GM12878 (cell line): ENCODE results near the gene EEF1E1. TPM values are rescaled to one million over a fixed set of nuclear protein-coding genes. Genes with fewer than 3 reads are reported as not detected.

ENCODE experiments used
- ATAC-seq: fragments of 200-7000 bp; cut with Tn5 transposase; 3 replicates; pipeline ENCODE4 v1.9.1; 2020; ENCODE audit warnings: mild to moderate bottlenecking, moderate library complexity
- BruUV-seq: library from RNA; stranded (reverse); fragments of 400-500 nt; replicated peaks from 2 replicates; lab custom pipeline; 2021; lab: Mats Ljungman, UMichigan
- CTCF ChIA-PET: fragments of 300-600 bp; sonication (Branson Sonifier 250); formaldehyde crosslinking; extraction: SDS; loops from one replicate; lab custom pipeline; 2021; ENCODE audit warnings: inconsistent platforms; lab: Yijun Ruan, JAX
- POLR2A ChIA-PET: fragments of 350-600 bp; formaldehyde crosslinking; extraction: SDS; loops from one replicate; lab custom pipeline; 2021; ENCODE audit warnings: inconsistent platforms; lab: Charles Lee
- RAD21 ChIA-PET: fragments of 300-600 bp; sonication (Branson Sonifier 250); formaldehyde crosslinking; loops from one replicate; lab custom pipeline; 2023; ENCODE audit warnings: antibody characterized with exemption; ENCODE audit not compliant: unreplicated experiment; lab: Charles Lee
- SMC1A ChIA-PET: fragments of 300-600 bp; sonication (Branson Sonifier 250); formaldehyde crosslinking; loops from one replicate; lab custom pipeline; 2023; ENCODE audit not compliant: unreplicated experiment, uncharacterized antibody; lab: Charles Lee
- DNase-seq: peaks from one replicate; pipeline ENCODE4 v3.0.0-alpha.2; 2011; ENCODE audit warnings: low read depth, low spot score
- FAIRE-seq: peaks from 3 replicates; lab custom pipeline; 2011; peaks lifted over from hg19 to GRCh38; lab: Jason Lieb, UNC
- H2AFZ ChIP-seq: 2 replicates; pipeline ENCODE4 v1.6.0; 2011; ENCODE audit warnings: low read depth, low read length, control low read depth; ENCODE audit not compliant: control insufficient read depth
- H3K27ac ChIP-seq: 2 replicates; pipeline ENCODE4 v1.5.1; 2011; ENCODE audit warnings: control low read depth; ENCODE audit not compliant: control insufficient read depth, insufficient read depth
- H3K27me3 ChIP-seq, 2 experiments: replicated peaks in 1 of 2; 2 replicates each; pipeline versions ENCODE4 v1.6.0 to v1.6.1; 2011; ENCODE audit warnings: low read length in 1 of 2; ENCODE audit not compliant: control insufficient read depth in 2 of 2, insufficient read depth in 2 of 2
- H3K36me3 ChIP-seq, 2 experiments: 2 replicates each; pipeline ENCODE4 v1.5.1; 2011; ENCODE audit warnings: low read length in 1 of 2; ENCODE audit not compliant: control insufficient read depth in 2 of 2, insufficient read depth in 2 of 2
- H3K4me1 ChIP-seq: 2 replicates; pipeline ENCODE4 v1.6.1; 2011; ENCODE audit warnings: mild to moderate bottlenecking, low read length, moderate library complexity, mixed read lengths; ENCODE audit not compliant: control insufficient read depth, insufficient read depth
- H3K4me2 ChIP-seq: 2 replicates; pipeline ENCODE4 v1.6.0; 2011; ENCODE audit warnings: control low read depth; ENCODE audit not compliant: control insufficient read depth, insufficient read depth
- H3K4me3 ChIP-seq: fragments of 200-600 bp; sonication (generic); 2 replicates; pipeline ENCODE4 v1.5.1; 2016
- H3K79me2 ChIP-seq: 2 replicates; pipeline ENCODE4 v1.6.0; 2011; ENCODE audit warnings: low read length; ENCODE audit not compliant: control insufficient read depth, insufficient read depth
- H3K9ac ChIP-seq: 2 replicates; pipeline ENCODE4 v1.8.0; 2011; ENCODE audit warnings: low read length, control low read depth, mixed read lengths; ENCODE audit not compliant: control insufficient read depth, insufficient read depth
- H3K9me3 ChIP-seq: replicated peaks from 3 replicates; pipeline ENCODE4 v1.5.1; 2011; ENCODE audit warnings: mild to moderate bottlenecking, low read length; ENCODE audit not compliant: control insufficient read depth, insufficient read depth
- H4K20me1 ChIP-seq: 2 replicates; pipeline ENCODE4 v1.6.0; 2011; ENCODE audit not compliant: control insufficient read depth, insufficient read depth
- NBN ChIP-seq: fragments of 450-650 bp; IDR thresholded peaks from 2 replicates; pipeline ENCODE4 v1.6.1; 2016
- NRF1 ChIP-seq: conservative IDR thresholded peaks from 2 replicates; pipeline ENCODE4 v1.6.1; 2011; ENCODE audit warnings: mild to moderate bottlenecking, low read depth, low read length, improper control_type of control experiment
- SMC3 ChIP-seq: IDR thresholded peaks from 2 replicates; pipeline ENCODE4 v1.6.1; 2011; ENCODE audit warnings: low read length, improper control_type of control experiment, borderline replicate concordance
- WGBS: methylation state at CpG from one replicate; pipeline ENCODE4 v1.1.6; 2016; ENCODE audit warnings: low lambda C conversion rate; ENCODE audit not compliant: insufficient replicate concordance, insufficient coverage; ENCODE audit errors: missing lambda C conversion rate; 5-methylcytosine and 5-hydroxymethylcytosine counted together
- in situ Hi-C: fragments of 300-500 bp; cut with MboI; formaldehyde crosslinking; loops from 9 replicates; pipeline ENCODE4 v1.14.3; 2018; ENCODE audit warnings: mixed read lengths
- intact Hi-C: fragments of 100-400 bp; cut with micrococcal nuclease; formaldehyde crosslinking; loops from one replicate; pipeline ENCODE4 v1.14.2; 2022; ENCODE audit not compliant: unreplicated experiment
- polyA plus RNA-seq, 11 experiments: library from polyadenylated mRNA; depleted of rRNA in 4 of 11; unstranded in 6 of 11; stranded (reverse) in 5 of 11; fragments of >200 nt; fragmentation: Nextera tagmentation in 4 of 11; fragmentation: Illumina TruSeq in 1 of 11; extraction: Ambion mirVana in 4 of 11; extraction: Trizol in 1 of 11; gene quantifications; 1 replicate in 1 of 11; 2 replicates in 10 of 11; pipeline versions ENCODE4 v1.2.1 to v1.2.3, GENCODE V29; 2011 to 2016; ENCODE audit warnings: inconsistent platforms in 2 of 11, missing spikeins in 2 of 11, low read depth in 1 of 11
- total RNA-seq, 4 experiments: library from RNA; depleted of rRNA in 3 of 4; stranded (reverse); fragments of >200 nt in 3 of 4; fragmentation: Illumina TruSeq in 1 of 4; extraction: Trizol in 1 of 4; gene quantifications; 2 replicates each; pipeline versions ENCODE4 v1.2.1 to v1.2.3, GENCODE V29; 2013 to 2021
- TF ChIP-seq, protein P1 (sequence below): fragments of 450-650 bp; IDR thresholded peaks from 2 replicates; pipeline ENCODE4 v1.6.1; 2016; ENCODE audit warnings: mild to moderate bottlenecking
- TF ChIP-seq, protein P2 (sequence below): fragments of 450-650 bp; IDR thresholded peaks from 2 replicates; pipeline ENCODE4 v1.6.1; 2017; ENCODE audit warnings: mild to moderate bottlenecking, moderate library complexity

Gene EEF1E1
- total and polyA plus RNA-seq, 10 of the 15 experiments (the other 5 are each of a cell fraction or from before 2014, with no cell fraction given), result 55.3 to 668 (median 121) TPM

DNA sequence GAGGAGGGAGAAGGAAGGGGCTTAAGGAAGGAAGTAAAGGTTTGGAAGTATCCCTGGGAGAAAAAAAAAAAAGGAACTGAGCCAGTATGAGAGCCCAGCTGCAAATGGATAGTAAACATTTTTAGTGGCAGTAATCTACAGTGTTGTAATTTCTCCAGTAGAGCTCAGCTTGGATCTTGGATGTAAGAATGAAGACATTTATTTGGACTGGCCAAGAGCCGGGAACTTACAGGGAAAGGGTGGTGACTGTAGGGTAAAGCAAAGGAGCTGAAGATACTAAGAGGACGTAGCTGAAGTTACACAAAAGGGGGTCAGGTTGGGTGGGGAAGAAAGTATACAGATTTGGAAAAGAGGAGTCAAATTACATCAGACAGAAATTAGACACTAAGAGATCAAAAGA lies 13.5 kb downstream of the EEF1E1 start:
- no peak overlapping the region for H3K4me2 ChIP-seq
- BruUV-seq, result no TSS peak
- no peak overlapping the region for H3K4me3 ChIP-seq
- no peaks in the 10 kb centered on the region for H3K4me1 ChIP-seq
- WGBS, result 90% methylated on average over 2 of the region's 2 CpGs
- POLR2A ChIA-PET, result no interaction called here
- H2AFZ ChIP-seq, result no peak overlapping the region
- CTCF ChIA-PET, result no interaction called here
- no peak for FAIRE-seq
- intact Hi-C loops, result no loop called here
- SMC1A ChIA-PET, result interaction anchor here (0.7 kb wide), 1 partner anchor 30 kb away, joined by 3 read pairs; no protein-coding TSS in a partner anchor
- TF ChIP-seq NBN, result no peak
- TF ChIP-seq, protein P1, sequence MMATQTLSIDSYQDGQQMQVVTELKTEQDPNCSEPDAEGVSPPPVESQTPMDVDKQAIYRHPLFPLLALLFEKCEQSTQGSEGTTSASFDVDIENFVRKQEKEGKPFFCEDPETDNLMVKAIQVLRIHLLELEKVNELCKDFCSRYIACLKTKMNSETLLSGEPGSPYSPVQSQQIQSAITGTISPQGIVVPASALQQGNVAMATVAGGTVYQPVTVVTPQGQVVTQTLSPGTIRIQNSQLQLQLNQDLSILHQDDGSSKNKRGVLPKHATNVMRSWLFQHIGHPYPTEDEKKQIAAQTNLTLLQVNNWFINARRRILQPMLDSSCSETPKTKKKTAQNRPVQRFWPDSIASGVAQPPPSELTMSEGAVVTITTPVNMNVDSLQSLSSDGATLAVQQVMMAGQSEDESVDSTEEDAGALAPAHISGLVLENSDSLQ, result no peak
- TF ChIP-seq, protein P2, sequence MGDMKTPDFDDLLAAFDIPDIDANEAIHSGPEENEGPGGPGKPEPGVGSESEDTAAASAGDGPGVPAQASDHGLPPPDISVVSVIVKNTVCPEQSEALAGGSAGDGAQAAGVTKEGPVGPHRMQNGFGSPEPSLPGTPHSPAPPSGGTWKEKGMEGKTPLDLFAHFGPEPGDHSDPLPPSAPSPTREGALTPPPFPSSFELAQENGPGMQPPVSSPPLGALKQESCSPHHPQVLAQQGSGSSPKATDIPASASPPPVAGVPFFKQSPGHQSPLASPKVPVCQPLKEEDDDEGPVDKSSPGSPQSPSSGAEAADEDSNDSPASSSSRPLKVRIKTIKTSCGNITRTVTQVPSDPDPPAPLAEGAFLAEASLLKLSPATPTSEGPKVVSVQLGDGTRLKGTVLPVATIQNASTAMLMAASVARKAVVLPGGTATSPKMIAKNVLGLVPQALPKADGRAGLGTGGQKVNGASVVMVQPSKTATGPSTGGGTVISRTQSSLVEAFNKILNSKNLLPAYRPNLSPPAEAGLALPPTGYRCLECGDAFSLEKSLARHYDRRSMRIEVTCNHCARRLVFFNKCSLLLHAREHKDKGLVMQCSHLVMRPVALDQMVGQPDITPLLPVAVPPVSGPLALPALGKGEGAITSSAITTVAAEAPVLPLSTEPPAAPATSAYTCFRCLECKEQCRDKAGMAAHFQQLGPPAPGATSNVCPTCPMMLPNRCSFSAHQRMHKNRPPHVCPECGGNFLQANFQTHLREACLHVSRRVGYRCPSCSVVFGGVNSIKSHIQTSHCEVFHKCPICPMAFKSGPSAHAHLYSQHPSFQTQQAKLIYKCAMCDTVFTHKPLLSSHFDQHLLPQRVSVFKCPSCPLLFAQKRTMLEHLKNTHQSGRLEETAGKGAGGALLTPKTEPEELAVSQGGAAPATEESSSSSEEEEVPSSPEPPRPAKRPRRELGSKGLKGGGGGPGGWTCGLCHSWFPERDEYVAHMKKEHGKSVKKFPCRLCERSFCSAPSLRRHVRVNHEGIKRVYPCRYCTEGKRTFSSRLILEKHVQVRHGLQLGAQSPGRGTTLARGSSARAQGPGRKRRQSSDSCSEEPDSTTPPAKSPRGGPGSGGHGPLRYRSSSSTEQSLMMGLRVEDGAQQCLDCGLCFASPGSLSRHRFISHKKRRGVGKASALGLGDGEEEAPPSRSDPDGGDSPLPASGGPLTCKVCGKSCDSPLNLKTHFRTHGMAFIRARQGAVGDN, result no peak
- TF ChIP-seq NRF1, result no peak
- TF ChIP-seq SMC3, result no peak
- H3K9ac ChIP-seq, result no peak overlapping the region
- no peaks in the 10 kb centered on the region for H3K27me3 ChIP-seq
- H3K36me3 ChIP-seq, result peaks cover 7 to 38% of the 10 kb centered on the region in 2 experiments
- DNase-seq, result no peak
- in situ Hi-C loops, result no loop called here
- peaks cover 9% of the 10 kb centered on the region; the same call in 2 of the 3 replicates for H3K9me3 ChIP-seq
- no peak overlapping the region for H3K27ac ChIP-seq
- RAD21 ChIA-PET, result interaction anchor here (0.7 kb wide), 1 partner anchor 24 kb away, joined by 3 read pairs; the partner anchor contains the start of gene BLOC1S5
- no peak for ATAC-seq
- H4K20me1 ChIP-seq, result no peaks in the 10 kb centered on the region
- no peaks in the 10 kb centered on the region; the same call in 1 of the 2 replicates for H3K79me2 ChIP-seq
